ENCODE results near the gene ZKSCAN8. TPM values are rescaled to one million over a fixed set of nuclear protein-coding genes. Genes with fewer than 3 reads are reported as not detected.

Gene ZKSCAN8
- total RNA-seq, 1 experiment from 2014 or later = 25.4 TPM

GRCh38 chr6:28117386-28118050 lies 24.2 kb upstream of the ZKSCAN8 start:
- Histone ChIP-seq H3K4ac (ENCODE audit: low read depth, low read length) (no peak overlapping the region), H3K9ac (ENCODE audit: extremely low read depth, insufficient read length, low read length) (no peak overlapping the region), H2BK15ac (ENCODE audit: low read depth, low read length) (no peak overlapping the region), H3K79me1 (ENCODE audit: insufficient read depth, low read depth, low read length, poor library complexity, severe bottlenecking) (no peaks in the 10 kb centered on the region), H3T11ph (ENCODE audit: low read length) (no peak overlapping the region), H4K5ac (ENCODE audit: insufficient read length, low read depth, low read length) (no peak overlapping the region), H2BK12ac (ENCODE audit: insufficient read length, low read depth, low read length) (no peak overlapping the region), H4K20me1 (ENCODE audit: control insufficient read depth, insufficient read depth, insufficient read length) (no peaks in the 10 kb centered on the region), H3K27me3 (ENCODE audit: insufficient read depth, low read length) (no peaks in the 10 kb centered on the region), H2BK120ac (ENCODE audit: low read depth, low read length, poor library complexity, severe bottlenecking) (no peak overlapping the region), H3K14ac (ENCODE audit: insufficient read depth, low read length) (no peak overlapping the region), H4K91ac (ENCODE audit: insufficient read length, low read depth, low read length) (no peak overlapping the region), H3K56ac (ENCODE audit: insufficient read length, low read depth, low read length) (no peak overlapping the region), H3K23ac (ENCODE audit: insufficient read length, low read depth, low read length) (no peak overlapping the region), H2BK5ac (ENCODE audit: insufficient read length, low read length) (no peak overlapping the region), H2BK20ac (ENCODE audit: low read depth, low read length, poor library complexity, severe bottlenecking) (no peak overlapping the region), H3K18ac (ENCODE audit: insufficient read length, low read depth, low read length) (no peak overlapping the region), H2AFZ (ENCODE audit: low read length) (no peak overlapping the region), H2AK5ac (ENCODE audit: insufficient read length, low read length) (no peak overlapping the region), H3K27ac (ENCODE audit: insufficient read length, low read depth, low read length) (no peak overlapping the region), H3K23me2 (ENCODE audit: insufficient read length, low read depth, low read length, poor library complexity, severe bottlenecking) (no peaks in the 10 kb centered on the region), H4K8ac (replicated peaks; ENCODE audit: insufficient read length, low read depth, low read length) (no peak overlapping the region), H3K4me1 (ENCODE audit: insufficient read depth, low read length) (no peaks in the 10 kb centered on the region), H3K9me3 (ENCODE audit: control insufficient read depth, low read depth, low read length) (no peaks in the 10 kb centered on the region), H3K4me2 (ENCODE audit: insufficient read depth, insufficient read length, low read length) (no peak overlapping the region), H3K79me2 (ENCODE audit: insufficient read depth, low read length) (no peaks in the 10 kb centered on the region)
- TF ChIP-seq, protein P1, sequence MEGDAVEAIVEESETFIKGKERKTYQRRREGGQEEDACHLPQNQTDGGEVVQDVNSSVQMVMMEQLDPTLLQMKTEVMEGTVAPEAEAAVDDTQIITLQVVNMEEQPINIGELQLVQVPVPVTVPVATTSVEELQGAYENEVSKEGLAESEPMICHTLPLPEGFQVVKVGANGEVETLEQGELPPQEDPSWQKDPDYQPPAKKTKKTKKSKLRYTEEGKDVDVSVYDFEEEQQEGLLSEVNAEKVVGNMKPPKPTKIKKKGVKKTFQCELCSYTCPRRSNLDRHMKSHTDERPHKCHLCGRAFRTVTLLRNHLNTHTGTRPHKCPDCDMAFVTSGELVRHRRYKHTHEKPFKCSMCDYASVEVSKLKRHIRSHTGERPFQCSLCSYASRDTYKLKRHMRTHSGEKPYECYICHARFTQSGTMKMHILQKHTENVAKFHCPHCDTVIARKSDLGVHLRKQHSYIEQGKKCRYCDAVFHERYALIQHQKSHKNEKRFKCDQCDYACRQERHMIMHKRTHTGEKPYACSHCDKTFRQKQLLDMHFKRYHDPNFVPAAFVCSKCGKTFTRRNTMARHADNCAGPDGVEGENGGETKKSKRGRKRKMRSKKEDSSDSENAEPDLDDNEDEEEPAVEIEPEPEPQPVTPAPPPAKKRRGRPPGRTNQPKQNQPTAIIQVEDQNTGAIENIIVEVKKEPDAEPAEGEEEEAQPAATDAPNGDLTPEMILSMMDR (conservative IDR thresholded peaks at IDR 0.05) = peak; percentile 36; the same call in 2 of the 3 replicates
- DNase-seq = no peak
- Mint-ChIP-seq H3K4me3 (no peak overlapping the region), H3K27ac (no peak overlapping the region), H3K36me3 (ENCODE audit: insufficient read depth in 1 of 3, low read depth in 3 of 3) (peaks cover 7 to 29% (median 23%) of the 10 kb centered on the region in 3 experiments; a peak in 6 of 7 replicates), H3K27me3 (ENCODE audit: low read depth) (peaks cover 2% of the 10 kb centered on the region; the same call in 1 of the 2 replicates), H3K4me1 (no peaks in the 10 kb centered on the region), H3K9me3 (no peaks in the 10 kb centered on the region)
- WGBS (ENCODE audit: extremely low coverage, insufficient read length, low lambda C conversion rate) = no CpG with 5 or more reads among the region's 2 CpGs
